Endodermal cell (in vitro differentiated cells): ENCODE data around the gene COA8. TPM values are rescaled to one million over a fixed set of nuclear protein-coding genes. Genes with fewer than 3 reads are reported as not detected.
A peak's percentile ranks its signal among the peaks of the same experiment; 100 is the strongest.

Experiments used
- DNase-seq: peaks from one replicate; pipeline ENCODE4 v3.0.0-alpha.2; 2017
- H3K27ac ChIP-seq: 2 replicates; pipeline ENCODE4 v1.5.1; 2013; ENCODE audit warnings: mild to moderate bottlenecking, low read depth, low read length, moderate library complexity
- H3K27me3 ChIP-seq: 2 replicates; pipeline ENCODE4 v1.6.1; 2013; ENCODE audit warnings: mild to moderate bottlenecking, low read length, moderate library complexity; ENCODE audit not compliant: insufficient read depth, control insufficient read depth, poor library complexity, severe bottlenecking
- H3K36me3 ChIP-seq: 2 replicates; pipeline ENCODE4 v1.7.0; 2013; ENCODE audit warnings: mild to moderate bottlenecking, low read length, moderate library complexity; ENCODE audit not compliant: control insufficient read depth, insufficient read depth
- H3K4me1 ChIP-seq: one replicate; pipeline ENCODE4 v1.7.0; 2013; ENCODE audit warnings: low read length; ENCODE audit not compliant: control insufficient read depth, insufficient read depth
- H3K4me3 ChIP-seq: 2 replicates; pipeline ENCODE4 v1.5.1; 2013; ENCODE audit warnings: mild to moderate bottlenecking, low read length, moderate library complexity
- H3K9ac ChIP-seq: 2 replicates; pipeline ENCODE4 v1.6.1; 2013; ENCODE audit warnings: mild to moderate bottlenecking, low read length, moderate library complexity; ENCODE audit not compliant: poor library complexity, severe bottlenecking; ENCODE audit errors: extremely low read depth
- H3K9me3 ChIP-seq: 2 replicates; pipeline ENCODE4 v1.6.1; 2013; ENCODE audit warnings: mild to moderate bottlenecking, low read length, moderate library complexity; ENCODE audit not compliant: control insufficient read depth
- H3K27ac Mint-ChIP-seq: 2 replicates; pipeline ENCODE4 v1.8.0; 2020; ENCODE audit warnings: mixed read lengths
- H3K27me3 Mint-ChIP-seq: 2 replicates; pipeline ENCODE4 v1.8.0; 2021; ENCODE audit warnings: mild to moderate bottlenecking, mixed read lengths; ENCODE audit not compliant: insufficient read depth
- H3K36me3 Mint-ChIP-seq: 2 replicates; pipeline ENCODE4 v1.8.0; 2020; ENCODE audit warnings: low read depth, mixed read lengths
- H3K4me1 Mint-ChIP-seq: 2 replicates; pipeline ENCODE4 v1.8.0; 2020; ENCODE audit warnings: mixed read lengths
- H3K4me3 Mint-ChIP-seq: 2 replicates; pipeline ENCODE4 v1.8.0; 2020; ENCODE audit warnings: mild to moderate bottlenecking, moderate library complexity, mixed read lengths
- H3K9me3 Mint-ChIP-seq: 2 replicates; pipeline ENCODE4 v1.8.0; 2020; ENCODE audit warnings: mild to moderate bottlenecking, mixed read lengths
- WGBS, 2 experiments: methylation state at CpG; one replicate each; pipeline versions ENCODE4 v1.1.5 to v1.1.7; 2013; ENCODE audit warnings: missing lambda C conversion rate in 2 of 2, mixed read lengths in 1 of 2; ENCODE audit not compliant: insufficient coverage in 1 of 2, insufficient read length in 1 of 2; 5-methylcytosine and 5-hydroxymethylcytosine counted together
- total RNA-seq, 2 donors: library from RNA; stranded (reverse); fragmentation: NEBNext Ultra II Directional in 1 of 2; extraction: Animal tissue kit (Norgen Biotek cat#: 25700) in 1 of 2; gene quantifications; 2 replicates in 1 of 2; 3 replicates in 1 of 2; pipeline ENCODE4 v1.2.1, GENCODE V29; 2021
- TF ChIP-seq, protein P1 (sequence below): fragments of 200-600 bp; sonication (generic); conservative IDR thresholded peaks from 2 replicates; pipeline ENCODE4 v1.5.0; 2021; ENCODE audit warnings: antibody characterized with exemption, mild to moderate bottlenecking

COA8 gene
- total RNA-seq, 2 donors from 2014 or later, result 30.1 to 39.8 TPM

DNA sequence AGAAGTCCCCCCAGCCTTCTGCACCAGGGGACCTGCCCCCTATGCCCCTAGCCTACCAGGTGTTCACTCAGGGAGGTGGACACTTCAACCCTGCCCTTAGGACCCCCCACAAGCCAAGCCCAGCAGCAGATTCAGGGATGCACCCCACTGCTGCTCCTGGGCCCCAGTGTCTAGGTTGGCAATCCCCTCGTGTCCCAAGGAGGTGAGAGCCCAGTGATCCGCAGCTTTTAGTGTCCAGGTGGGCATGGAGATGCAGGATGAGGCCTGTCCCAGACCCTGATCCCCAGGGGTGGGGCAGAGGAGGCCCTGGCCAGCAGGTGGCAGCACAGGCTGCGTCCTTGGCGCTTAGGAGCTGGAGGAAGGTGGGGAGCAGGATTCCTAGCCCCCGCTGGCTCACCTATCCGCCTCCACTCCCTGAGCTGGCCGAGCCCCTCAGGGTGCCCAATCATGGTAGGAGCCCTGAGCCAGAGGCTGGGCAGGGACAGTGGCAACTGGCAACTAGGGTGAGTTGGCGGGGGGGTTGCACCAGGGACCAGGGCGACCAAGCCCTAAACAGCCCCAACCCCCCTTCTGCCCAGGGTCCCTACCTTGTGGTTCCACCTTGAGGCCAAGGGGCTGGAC is 44.2 kb upstream of the COA8 start:
- peak overlapping the region; percentile 87 for H3K27ac ChIP-seq
- H3K9ac ChIP-seq, result no peak overlapping the region
- H3K4me1 ChIP-seq, result peaks cover 11% of the 10 kb centered on the region
- 64 to 80% methylated on average over 6 to 9 of the region's 9 CpGs for WGBS, 2 experiments
- TF ChIP-seq, protein P1, sequence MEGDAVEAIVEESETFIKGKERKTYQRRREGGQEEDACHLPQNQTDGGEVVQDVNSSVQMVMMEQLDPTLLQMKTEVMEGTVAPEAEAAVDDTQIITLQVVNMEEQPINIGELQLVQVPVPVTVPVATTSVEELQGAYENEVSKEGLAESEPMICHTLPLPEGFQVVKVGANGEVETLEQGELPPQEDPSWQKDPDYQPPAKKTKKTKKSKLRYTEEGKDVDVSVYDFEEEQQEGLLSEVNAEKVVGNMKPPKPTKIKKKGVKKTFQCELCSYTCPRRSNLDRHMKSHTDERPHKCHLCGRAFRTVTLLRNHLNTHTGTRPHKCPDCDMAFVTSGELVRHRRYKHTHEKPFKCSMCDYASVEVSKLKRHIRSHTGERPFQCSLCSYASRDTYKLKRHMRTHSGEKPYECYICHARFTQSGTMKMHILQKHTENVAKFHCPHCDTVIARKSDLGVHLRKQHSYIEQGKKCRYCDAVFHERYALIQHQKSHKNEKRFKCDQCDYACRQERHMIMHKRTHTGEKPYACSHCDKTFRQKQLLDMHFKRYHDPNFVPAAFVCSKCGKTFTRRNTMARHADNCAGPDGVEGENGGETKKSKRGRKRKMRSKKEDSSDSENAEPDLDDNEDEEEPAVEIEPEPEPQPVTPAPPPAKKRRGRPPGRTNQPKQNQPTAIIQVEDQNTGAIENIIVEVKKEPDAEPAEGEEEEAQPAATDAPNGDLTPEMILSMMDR, result peak; percentile 97
- Mint-ChIP-seq H3K27me3 (peaks cover 3% of the 10 kb centered on the region), H3K9me3 (no peaks in the 10 kb centered on the region), H3K4me1 (peaks cover 10% of the 10 kb centered on the region), H3K36me3 (peaks cover 14% of the 10 kb centered on the region), H3K27ac (peak overlapping the region; percentile 79), H3K4me3 (no peak overlapping the region)
- H3K4me3 ChIP-seq, result no peak overlapping the region
- peaks cover 19% of the 10 kb centered on the region for H3K36me3 ChIP-seq
- DNase-seq, result peak; percentile 93
- H3K27me3 ChIP-seq, result peaks cover 5% of the 10 kb centered on the region
- H3K9me3 ChIP-seq, result no peaks in the 10 kb centered on the region

DNA sequence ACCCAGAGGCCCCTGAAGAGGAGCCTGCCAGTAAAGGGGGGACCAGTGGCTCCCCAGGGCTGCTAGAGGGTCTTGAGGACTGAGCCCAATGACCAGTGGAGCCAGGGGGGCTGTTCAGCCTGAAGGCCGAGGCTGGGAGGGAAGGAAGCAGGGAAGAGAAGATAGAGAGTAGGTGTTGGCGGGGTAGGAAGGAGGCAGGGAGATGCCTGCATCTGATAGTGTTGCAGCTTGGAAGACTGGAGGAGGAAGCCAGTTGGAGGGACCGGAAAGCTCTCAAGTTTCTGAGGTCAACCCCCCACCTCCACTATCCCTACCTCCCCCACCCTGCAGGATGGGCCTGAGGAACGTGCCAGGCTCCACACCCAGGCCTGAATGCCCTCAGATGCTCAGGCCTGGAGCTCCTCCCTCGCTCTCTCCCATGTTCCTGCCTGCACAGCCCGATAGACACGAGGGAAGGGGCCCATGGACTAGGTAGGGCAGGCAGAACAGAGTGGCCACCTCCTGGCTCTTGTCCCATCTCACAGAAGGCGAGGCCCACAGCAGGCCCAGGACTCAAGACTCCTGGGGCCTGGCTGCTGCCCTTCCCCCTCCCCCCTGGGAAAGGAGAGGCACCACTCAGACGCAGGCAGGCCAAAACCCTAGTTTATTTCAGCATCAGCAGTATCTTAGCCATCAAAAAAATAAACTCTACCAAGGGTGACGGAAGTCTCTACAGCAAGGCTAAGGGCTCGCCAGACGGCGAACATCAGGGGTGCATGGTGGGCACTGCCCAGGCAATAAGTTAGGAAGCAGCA is 43.5 kb upstream of the COA8 start:
- H3K27ac Mint-ChIP-seq, result peak overlapping the region; percentile 79

DNA sequence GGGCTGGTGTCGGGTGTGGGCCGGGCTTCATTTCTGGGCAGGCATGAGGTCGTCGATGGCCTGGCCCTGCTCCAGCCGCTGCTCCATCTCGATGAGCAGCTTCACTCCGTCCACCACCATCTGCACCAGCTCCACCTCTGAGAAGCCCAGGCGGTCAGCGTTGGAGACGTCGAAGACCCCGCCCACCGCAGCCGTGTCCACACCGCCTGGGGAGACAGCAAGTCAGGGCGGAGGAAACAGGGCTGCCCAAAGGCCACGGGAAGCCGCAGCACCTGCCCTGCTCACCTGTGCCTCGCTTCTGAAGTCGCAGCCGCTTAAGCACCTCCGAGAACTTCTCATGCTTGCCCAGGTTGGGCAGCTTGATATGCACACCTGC is 42.9 kb upstream of the COA8 start:
- H3K9me3 Mint-ChIP-seq, result no peaks in the 10 kb centered on the region
- TF ChIP-seq, protein P1, result no peak
- peak overlapping the region; percentile 67 for H3K4me3 Mint-ChIP-seq
- Histone ChIP-seq H3K27me3 (peaks cover 11% of the 10 kb centered on the region), H3K36me3 (peaks cover 19% of the 10 kb centered on the region), H3K9ac (no peak overlapping the region), H3K27ac (peak overlapping the region; percentile 22), H3K9me3 (no peaks in the 10 kb centered on the region), H3K4me1 (peaks cover 16% of the 10 kb centered on the region), H3K4me3 (peak overlapping the region; percentile 80)
- peaks cover 10% of the 10 kb centered on the region for H3K36me3 Mint-ChIP-seq
- H3K4me1 Mint-ChIP-seq, result peaks cover 21% of the 10 kb centered on the region
- WGBS, 2 experiments, result 90 to 96% methylated on average over 13 to 22 of the region's 22 CpGs
- no peak for DNase-seq
- peaks cover 14% of the 10 kb centered on the region for H3K27me3 Mint-ChIP-seq
- peak overlapping the region; percentile 79 for H3K27ac Mint-ChIP-seq

More for the DNA sequence above, 43.5 kb upstream of the COA8 start:
- Histone ChIP-seq H3K27ac (peak overlapping the region; percentile 44), H3K36me3 (peaks cover 19% of the 10 kb centered on the region), H3K9me3 (no peaks in the 10 kb centered on the region), H3K27me3 (peaks cover 11% of the 10 kb centered on the region), H3K4me3 (no peak overlapping the region), H3K9ac (no peak overlapping the region), H3K4me1 (peaks cover 11% of the 10 kb centered on the region)
- Mint-ChIP-seq H3K36me3 (peaks cover 14% of the 10 kb centered on the region), H3K4me3 (peak overlapping the region; percentile 67), H3K9me3 (no peaks in the 10 kb centered on the region), H3K4me1 (peaks cover 15% of the 10 kb centered on the region), H3K27me3 (peaks cover 10% of the 10 kb centered on the region)
- TF ChIP-seq, protein P1, result no peak
- 91% methylated on average over 9 to 13 of the region's 13 CpGs for WGBS, 2 experiments
- no peak for DNase-seq
